ENCODE measurements around the gene TLR6.

DNA sequence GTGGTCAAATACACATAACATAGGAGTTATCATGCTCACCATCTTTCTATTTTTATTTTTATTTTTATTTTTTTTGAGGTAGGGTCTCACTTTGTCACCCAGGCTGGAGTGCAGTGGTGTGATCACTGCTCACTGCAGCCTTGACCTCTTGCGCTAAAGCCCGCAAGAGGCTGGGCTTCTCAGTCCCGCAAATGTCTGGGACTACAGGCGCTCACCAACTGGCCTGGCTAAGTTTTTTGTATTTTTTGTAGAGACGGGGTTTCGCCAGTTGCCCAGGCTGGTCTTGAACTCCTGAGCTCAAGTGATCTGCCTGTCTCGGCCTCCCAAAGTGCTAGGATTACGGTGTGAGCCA, 73.5 kb downstream of the TLR6 start:
- TF ChIP-seq, protein P1, sequence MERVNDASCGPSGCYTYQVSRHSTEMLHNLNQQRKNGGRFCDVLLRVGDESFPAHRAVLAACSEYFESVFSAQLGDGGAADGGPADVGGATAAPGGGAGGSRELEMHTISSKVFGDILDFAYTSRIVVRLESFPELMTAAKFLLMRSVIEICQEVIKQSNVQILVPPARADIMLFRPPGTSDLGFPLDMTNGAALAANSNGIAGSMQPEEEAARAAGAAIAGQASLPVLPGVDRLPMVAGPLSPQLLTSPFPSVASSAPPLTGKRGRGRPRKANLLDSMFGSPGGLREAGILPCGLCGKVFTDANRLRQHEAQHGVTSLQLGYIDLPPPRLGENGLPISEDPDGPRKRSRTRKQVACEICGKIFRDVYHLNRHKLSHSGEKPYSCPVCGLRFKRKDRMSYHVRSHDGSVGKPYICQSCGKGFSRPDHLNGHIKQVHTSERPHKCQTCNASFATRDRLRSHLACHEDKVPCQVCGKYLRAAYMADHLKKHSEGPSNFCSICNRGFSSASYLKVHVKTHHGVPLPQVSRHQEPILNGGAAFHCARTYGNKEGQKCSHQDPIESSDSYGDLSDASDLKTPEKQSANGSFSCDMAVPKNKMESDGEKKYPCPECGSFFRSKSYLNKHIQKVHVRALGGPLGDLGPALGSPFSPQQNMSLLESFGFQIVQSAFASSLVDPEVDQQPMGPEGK (CRISPR knock-in tag; IDR thresholded peaks at IDR 0.05; ENCODE audit: borderline replicate concordance): no peak
- TF ChIP-seq ZNF8 (CRISPR knock-in tag; IDR thresholded peaks at IDR 0.05) (no peak), SNAI2 (CRISPR knock-in tag; IDR thresholded peaks at IDR 0.05) (no peak), ARNTL (CRISPR knock-in tag; IDR thresholded peaks at IDR 0.05; ENCODE audit: borderline replicate concordance, low read depth) (no peak)

Data from SK-N-SH treated with all-trans-retinoic acid at 6 μM for 48 hours (cell line).